NCI-H460 (cell line): ENCODE data around the gene MICAL2. TPM values are rescaled to one million over a fixed set of nuclear protein-coding genes. Genes with fewer than 3 reads are reported as not detected.

Experiments used
- DNase-seq: peaks from one replicate; pipeline ENCODE4 v3.0.0-alpha.2; 2016; ENCODE audit warnings: low read depth; ENCODE audit errors: extremely low read depth
- total RNA-seq: library from RNA; depleted of rRNA; stranded (reverse); fragments of >200 nt; shearing (Covaris generic); gene quantifications from 2 replicates; pipeline ENCODE4 v1.2.3, GENCODE V29; 2014

Gene MICAL2
- total RNA-seq, 1 experiment from 2014 or later, result 1.4 TPM

- DNase-seq, result no peak
These were observed 166.6 kb downstream of the MICAL2 start for GRCh38 chr11:12276831-12277475.

GRCh38 chr11:12278766-12279671 is 168.6 kb downstream of the MICAL2 start:
- DNase-seq, result no peak

GRCh38 chr11:12279672-12280108 is 169.3 kb downstream of the MICAL2 start:
- DNase-seq, result no peak

- DNase-seq, result no peak
These were observed 169.9 kb downstream of the MICAL2 start for GRCh38 chr11:12280199-12280837.

GRCh38 chr11:12280838-12281565 is 170.6 kb downstream of the MICAL2 start:
- DNase-seq, result no peak

GRCh38 chr11:12281571-12282478 is 171.4 kb downstream of the MICAL2 start:
- DNase-seq, result peak; percentile 65

DNA sequence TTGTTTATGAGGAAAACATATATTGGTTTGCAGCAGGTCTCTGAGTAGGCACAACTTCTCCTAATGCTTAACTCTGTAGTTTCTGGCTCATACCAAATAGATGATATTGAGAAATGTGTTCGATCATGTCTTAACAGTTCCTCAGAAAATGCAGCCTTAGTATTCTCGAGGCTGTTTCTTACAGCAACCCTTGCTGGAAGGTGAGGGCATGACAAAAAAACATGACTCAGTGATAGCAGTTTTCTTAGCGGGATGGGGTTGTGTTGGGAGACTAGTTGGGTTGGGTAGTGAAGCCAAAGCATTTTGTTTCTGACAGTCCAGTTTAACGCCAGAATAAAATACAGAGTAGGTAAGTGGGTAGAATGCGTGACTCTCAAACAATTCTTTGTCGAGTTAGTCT is 172.3 kb downstream of the MICAL2 start:
- no peak for DNase-seq

DNA sequence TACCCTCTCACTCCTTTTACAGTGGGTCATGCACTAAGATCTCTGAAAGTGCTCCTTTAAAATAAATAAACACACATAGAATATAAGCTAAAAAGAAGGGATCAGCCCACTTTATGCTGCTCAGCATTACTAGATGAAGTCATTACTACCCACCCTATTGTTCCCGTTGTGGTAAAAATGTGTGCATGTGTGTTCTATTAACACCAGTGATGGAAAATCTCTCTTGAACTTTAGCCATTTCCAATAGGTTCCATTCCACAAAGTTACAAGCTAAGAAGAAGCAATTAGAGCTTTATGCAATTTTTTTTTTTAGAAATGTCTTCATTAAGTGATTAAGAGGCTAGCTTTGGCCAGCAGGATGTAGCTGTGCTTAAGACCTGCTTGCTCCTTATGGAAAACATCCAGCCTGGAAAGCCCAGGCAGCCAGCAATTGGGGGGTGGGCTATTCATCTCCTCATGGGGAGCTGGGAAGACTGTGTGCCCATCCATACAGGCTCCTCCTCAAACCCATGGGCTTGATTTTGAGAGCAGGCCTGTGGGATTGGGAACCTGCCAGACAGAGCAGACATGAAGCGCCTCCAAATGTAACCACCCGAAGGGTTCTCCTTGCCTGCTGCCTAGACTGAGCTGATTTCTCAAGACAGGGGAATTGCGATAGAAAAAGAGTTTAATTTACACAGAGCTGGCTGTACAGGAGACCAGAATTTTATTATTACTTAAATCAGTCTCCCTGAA is 174.1 kb downstream of the MICAL2 start:
- no peak for DNase-seq

- DNase-seq, result no peak
These were observed 174.7 kb downstream of the MICAL2 start for GRCh38 chr11:12285106-12285505.

- DNase-seq, result no peak
These were observed 175.4 kb downstream of the MICAL2 start for GRCh38 chr11:12285811-12286222.

DNA sequence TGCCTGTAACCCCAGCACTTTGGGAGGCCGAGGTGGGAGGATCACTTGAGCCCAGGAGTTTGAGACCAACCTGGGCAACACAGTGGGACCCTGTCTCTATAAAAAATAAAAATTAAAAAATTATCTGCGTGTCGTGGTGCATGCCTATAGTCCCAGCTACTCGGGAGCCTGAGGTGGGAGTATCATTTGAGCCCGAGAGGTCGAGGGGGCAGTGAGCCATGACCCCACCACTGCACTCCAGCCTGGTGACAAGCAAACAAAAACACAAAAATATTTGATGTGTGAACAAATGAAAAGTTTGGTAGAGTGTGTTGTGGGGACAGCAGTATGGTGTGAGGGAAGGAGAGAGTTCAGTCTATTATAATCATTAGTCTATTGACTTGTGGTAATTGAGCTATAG is 176.2 kb downstream of the MICAL2 start:
- no peak for DNase-seq

DNA sequence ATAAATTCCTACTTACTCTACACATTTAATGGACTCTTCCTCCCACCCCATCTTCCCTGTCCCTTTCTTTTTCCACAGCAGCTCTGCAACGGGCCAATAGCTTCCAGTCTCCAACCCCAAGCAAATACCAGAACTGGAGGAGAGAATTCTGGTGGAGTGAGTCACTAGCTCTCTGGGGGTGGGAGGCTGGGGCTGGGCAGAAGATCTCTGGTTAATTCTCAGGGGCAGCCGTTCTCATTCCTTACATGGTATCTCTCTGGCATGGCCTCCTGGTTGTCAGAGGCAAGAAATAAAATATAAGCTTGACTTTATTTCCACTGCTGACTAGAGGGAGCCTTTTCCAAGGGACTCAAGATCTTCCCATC is 176.6 kb downstream of the MICAL2 start:
- DNase-seq, result no peak

DNA sequence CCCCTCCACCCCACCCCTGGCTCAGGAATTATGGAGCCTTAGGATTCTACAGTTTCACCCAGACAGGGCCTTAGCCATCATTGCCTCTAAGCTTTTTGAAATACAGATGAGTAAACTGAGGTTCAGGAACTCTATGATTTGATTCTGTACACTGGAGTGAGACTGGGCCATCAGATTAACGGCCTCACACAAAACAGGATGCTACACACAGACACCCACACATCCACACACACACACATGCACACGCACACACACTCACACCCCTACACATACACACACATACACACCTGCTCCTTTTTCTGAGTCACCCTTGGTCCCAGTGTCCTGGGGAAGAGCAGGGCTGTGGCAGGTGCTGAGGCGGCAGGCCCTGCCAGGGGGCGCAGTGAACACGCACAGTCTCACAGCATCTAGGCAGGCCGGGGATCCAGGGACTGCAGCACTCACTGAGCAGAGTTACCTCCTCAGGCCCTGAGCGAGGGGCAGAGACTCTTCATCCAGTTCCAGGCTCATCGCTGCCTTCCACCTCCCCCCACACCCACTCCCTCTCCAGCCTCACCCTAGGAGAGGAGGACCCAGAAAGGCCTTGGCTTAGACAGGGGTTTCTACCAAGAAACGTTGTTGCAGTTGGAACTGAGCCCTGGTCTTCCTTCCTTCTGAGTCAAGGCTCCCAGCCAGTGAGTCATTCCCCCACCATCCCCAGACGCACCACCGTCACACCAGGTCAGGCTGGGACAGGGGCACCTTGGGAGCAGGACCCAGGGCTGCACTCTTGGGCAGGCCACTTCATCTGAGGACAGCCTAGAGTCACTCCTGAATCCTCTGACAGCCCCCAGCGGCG is 177.2 kb downstream of the MICAL2 start:
- peak; percentile 44 for DNase-seq

DNA sequence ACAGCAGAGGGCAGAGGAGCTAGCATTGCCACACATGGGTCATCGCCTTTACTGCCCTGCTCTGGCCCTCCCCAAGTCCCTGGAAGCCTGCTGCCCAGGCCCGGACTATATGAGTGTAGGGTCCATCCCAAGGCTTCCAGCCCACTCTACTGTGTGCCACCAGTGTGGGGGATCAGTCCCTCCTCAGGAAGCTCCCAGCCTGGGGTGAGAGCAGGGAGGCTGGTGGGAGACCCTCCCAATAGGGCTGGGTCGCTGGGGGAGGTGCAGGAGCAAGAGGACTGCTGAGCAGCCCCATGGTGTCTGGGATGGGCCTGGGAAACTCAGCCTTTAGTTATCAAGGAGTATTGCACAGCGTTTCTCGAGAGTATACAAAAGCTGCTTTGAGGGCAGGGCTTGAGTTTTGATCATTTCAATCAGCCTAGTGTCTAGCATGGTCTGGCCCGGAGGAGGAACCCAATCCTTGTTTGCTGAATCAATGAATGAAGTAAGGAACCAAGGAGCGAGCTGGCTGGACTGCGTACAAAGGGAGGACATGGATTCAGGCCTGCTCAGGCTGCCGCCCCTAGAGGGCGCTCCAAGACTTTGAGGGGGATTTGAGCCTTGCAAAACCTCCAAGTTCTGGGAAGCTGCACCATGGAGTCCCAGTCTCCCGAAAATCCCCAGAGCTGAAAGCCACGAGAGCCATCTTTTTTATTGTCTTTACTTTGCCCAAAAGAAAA is 178.0 kb downstream of the MICAL2 start:
- peak; percentile 58 for DNase-seq

- DNase-seq, result no peak
These were observed 178.7 kb downstream of the MICAL2 start for GRCh38 chr11:12288931-12289666.

GRCh38 chr11:12289667-12290476 is 179.5 kb downstream of the MICAL2 start:
- DNase-seq, result no peak
